Measurements from ENCODE around the gene TNNC1.

TNNC1 gene

GRCh38 chr3:52453496-52454249 is at the start of gene TNNC1:
Gene TNNC1 (minus strand): TSS chr3:52454041. CDS start chr3:52454015, 26 bp downstream.
- Histone ChIP-seq H3K4me1 (ENCODE audit: insufficient read depth, poor library complexity, severe bottlenecking) (peaks cover 24% of the 10 kb centered on the region), H3K4me3 (ENCODE audit: severe bottlenecking) (peak within 1 kb of the TSS; percentile 88), H3K27ac (ENCODE audit: poor library complexity, severe bottlenecking) (peak within 1 kb of the TSS; percentile 72), H3K27me3 (ENCODE audit: insufficient read depth, poor library complexity, severe bottlenecking) (no peaks in the 10 kb centered on the region), H3K9me3 (ENCODE audit: severe bottlenecking) (no peaks in the 10 kb centered on the region), H3K36me3 (ENCODE audit: low read depth) (peaks cover 11% of the 10 kb centered on the region)
- no peak for ATAC-seq (ENCODE audit: low read depth)
- no peak for TF ChIP-seq CTCF (IDR thresholded peaks at IDR 0.05; ENCODE audit: poor library complexity, severe bottlenecking)
- no peak for DNase-seq (ENCODE audit: low spot score)

- Histone ChIP-seq H3K4me3 (ENCODE audit: severe bottlenecking) (no peak overlapping the region), H3K9me3 (ENCODE audit: severe bottlenecking) (no peaks in the 10 kb centered on the region), H3K36me3 (ENCODE audit: low read depth) (no peaks in the 10 kb centered on the region), H3K27me3 (ENCODE audit: insufficient read depth, poor library complexity, severe bottlenecking) (no peaks in the 10 kb centered on the region), H3K4me1 (ENCODE audit: insufficient read depth, poor library complexity, severe bottlenecking) (peaks cover 9% of the 10 kb centered on the region), H3K27ac (ENCODE audit: poor library complexity, severe bottlenecking) (no peak overlapping the region)
- DNase-seq (ENCODE audit: low spot score) (no peak), ATAC-seq (ENCODE audit: low read depth) (no peak)
- TF ChIP-seq CTCF (IDR thresholded peaks at IDR 0.05; ENCODE audit: poor library complexity, severe bottlenecking): no peak
Observed at GRCh38 chr3:52502808-52503350, 49.0 kb upstream of the TNNC1 start.

- no peak for ATAC-seq (ENCODE audit: low read depth)
- DNase-seq (ENCODE audit: low spot score): no peak
Observed at GRCh38 chr3:52502001-52502400, 48.2 kb upstream of the TNNC1 start.

GRCh38 chr3:52501046-52501445 is 47.2 kb upstream of the TNNC1 start:
- H3K9me3 ChIP-seq (ENCODE audit: severe bottlenecking): no peaks in the 10 kb centered on the region
- no peaks in the 10 kb centered on the region for H3K36me3 ChIP-seq (ENCODE audit: low read depth)
- no peak for ATAC-seq (ENCODE audit: low read depth)
- H3K27me3 ChIP-seq (ENCODE audit: insufficient read depth, poor library complexity, severe bottlenecking): no peaks in the 10 kb centered on the region
- no peak overlapping the region for H3K27ac ChIP-seq (ENCODE audit: poor library complexity, severe bottlenecking)
- no peak for TF ChIP-seq CTCF (IDR thresholded peaks at IDR 0.05; ENCODE audit: poor library complexity, severe bottlenecking)
- H3K4me1 ChIP-seq (ENCODE audit: insufficient read depth, poor library complexity, severe bottlenecking): no peaks in the 10 kb centered on the region
- H3K4me3 ChIP-seq (ENCODE audit: severe bottlenecking): no peak overlapping the region
- no peak for DNase-seq (ENCODE audit: low spot score)

More at GRCh38 chr3:52502001-52502400, 48.2 kb upstream of the TNNC1 start:
- TF ChIP-seq CTCF (IDR thresholded peaks at IDR 0.05; ENCODE audit: poor library complexity, severe bottlenecking): no peak
- no peaks in the 10 kb centered on the region for H3K36me3 ChIP-seq (ENCODE audit: low read depth)
- H3K27me3 ChIP-seq (ENCODE audit: insufficient read depth, poor library complexity, severe bottlenecking): no peaks in the 10 kb centered on the region
- no peaks in the 10 kb centered on the region for H3K9me3 ChIP-seq (ENCODE audit: severe bottlenecking)
- no peak overlapping the region for H3K4me3 ChIP-seq (ENCODE audit: severe bottlenecking)
- peaks cover 2% of the 10 kb centered on the region for H3K4me1 ChIP-seq (ENCODE audit: insufficient read depth, poor library complexity, severe bottlenecking)
- H3K27ac ChIP-seq (ENCODE audit: poor library complexity, severe bottlenecking): no peak overlapping the region
